ENCODE results near the gene ZBTB48.

Gene ZBTB48

GRCh38 chr1:6572653-6573383, 7.0 kb upstream of the ZBTB48 start:
- TF ChIP-seq CTCF (IDR thresholded peaks at IDR 0.05; ENCODE audit: insufficient read depth, missing control alignments) = no peak

DNA sequence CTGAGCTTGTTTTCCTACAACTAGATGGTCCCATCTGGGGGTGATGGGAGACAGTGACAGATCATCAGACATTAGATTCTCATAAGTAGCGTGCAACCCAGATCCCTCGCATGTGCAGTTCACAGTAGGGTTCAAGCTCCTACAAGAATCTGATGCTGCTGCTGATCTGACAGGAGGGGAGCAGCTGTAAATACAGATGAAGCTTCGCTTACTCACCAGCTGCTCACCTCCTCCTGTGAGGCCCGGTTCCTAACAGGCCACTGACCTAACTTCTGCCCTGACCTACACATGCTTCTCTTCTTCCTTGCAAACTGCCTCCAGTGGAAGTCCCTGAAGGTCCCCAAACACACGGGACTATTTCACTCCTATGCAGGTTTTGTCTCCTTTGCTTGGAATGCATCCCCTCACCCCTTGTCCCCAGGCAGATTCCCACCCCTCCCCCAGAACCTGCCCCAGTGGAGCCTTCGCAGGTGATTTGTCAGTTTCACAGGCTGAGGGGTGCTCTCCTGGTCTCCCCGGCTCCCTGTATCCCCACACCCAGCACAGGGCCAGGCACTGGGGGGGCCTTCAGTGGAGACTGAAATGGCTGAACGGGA, 5.7 kb upstream of the ZBTB48 start:
- no peak for DNase-seq (ENCODE audit: insufficient read length, low spot score)
- TF ChIP-seq CTCF (IDR thresholded peaks at IDR 0.05; ENCODE audit: insufficient read depth, missing control alignments) = no peak
- no peak for FAIRE-seq

More at GRCh38 chr1:6572653-6573383, 7.0 kb upstream of the ZBTB48 start:
- no peak for FAIRE-seq
- DNase-seq (ENCODE audit: insufficient read length, low spot score) = no peak

GRCh38 chr1:6574818-6575217, 5.0 kb upstream of the ZBTB48 start:
- no peak for TF ChIP-seq CTCF (IDR thresholded peaks at IDR 0.05; ENCODE audit: insufficient read depth, missing control alignments)
- no peak for DNase-seq (ENCODE audit: insufficient read length, low spot score)
- FAIRE-seq = no peak

GRCh38 chr1:6577831-6578525, 1.8 kb upstream of the ZBTB48 start:
- TF ChIP-seq CTCF (IDR thresholded peaks at IDR 0.05; ENCODE audit: insufficient read depth, missing control alignments) = no peak
- DNase-seq (ENCODE audit: insufficient read length, low spot score) = no peak
- no peak for FAIRE-seq

DNA sequence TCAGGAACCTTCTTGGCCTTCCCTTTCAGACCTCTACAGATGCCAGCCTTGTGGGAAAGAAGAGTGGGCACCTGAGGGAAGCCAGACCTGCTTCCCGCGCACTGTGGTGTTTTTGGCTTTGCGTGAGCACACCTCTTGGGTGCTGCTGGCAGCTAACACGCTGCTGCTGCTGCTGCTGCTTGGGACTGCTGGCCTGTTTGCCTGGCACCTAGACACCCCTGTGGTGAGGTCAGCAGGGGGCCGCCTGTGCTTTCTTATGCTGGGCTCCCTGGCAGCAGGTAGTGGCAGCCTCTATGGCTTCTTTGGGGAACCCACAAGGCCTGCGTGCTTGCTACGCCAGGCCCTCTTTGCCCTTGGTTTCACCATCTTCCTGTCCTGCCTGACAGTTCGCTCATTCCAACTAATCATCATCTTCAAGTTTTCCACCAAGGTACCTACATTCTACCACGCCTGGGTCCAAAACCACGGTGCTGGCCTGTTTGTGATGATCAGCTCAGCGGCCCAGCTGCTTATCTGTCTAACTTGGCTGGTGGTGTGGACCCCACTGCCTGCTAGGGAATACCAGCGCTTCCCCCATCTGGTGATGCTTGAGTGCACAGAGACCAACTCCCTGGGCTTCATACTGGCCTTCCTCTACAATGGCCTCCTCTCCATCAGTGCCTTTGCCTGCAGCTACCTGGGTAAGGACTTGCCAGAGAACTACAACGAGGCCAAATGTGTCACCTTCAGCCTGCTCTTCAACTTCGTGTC, 995 bp upstream of the ZBTB48 start:
- no peak for TF ChIP-seq CTCF (IDR thresholded peaks at IDR 0.05; ENCODE audit: insufficient read depth, missing control alignments)
- no peak for DNase-seq (ENCODE audit: insufficient read length, low spot score)
- FAIRE-seq = no peak

DNA sequence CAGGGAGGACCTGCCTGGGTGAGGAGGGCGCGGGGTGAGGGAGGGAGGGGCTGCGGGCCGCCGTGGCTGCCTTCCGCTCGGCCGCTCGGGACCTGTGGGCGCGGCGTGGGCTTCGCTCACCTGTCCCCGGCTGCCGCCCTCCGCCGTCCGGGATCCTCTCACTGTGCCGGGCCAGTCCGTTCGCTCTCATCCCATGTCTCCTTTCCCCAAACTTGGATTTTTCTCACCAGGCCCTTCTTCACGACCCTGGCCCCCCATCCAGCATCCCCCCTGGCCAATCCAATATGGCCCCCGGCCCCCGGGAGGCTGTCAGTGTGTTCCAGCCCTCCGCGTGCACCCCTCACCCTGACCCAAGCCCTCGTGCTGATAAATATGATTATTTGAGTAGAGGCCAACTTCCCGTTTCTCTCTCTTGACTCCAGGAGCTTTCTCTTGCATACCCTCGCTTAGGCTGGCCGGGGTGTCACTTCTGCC, 362 bp downstream of the ZBTB48 start:
- no peak for FAIRE-seq

More for the DNA sequence above, 362 bp downstream of the ZBTB48 start:
- DNase-seq (ENCODE audit: insufficient read length, low spot score) = no peak
- no peak for TF ChIP-seq CTCF (IDR thresholded peaks at IDR 0.05; ENCODE audit: insufficient read depth, missing control alignments)
